NCI-H2107 (cell line): ENCODE results near the gene FXYD1.
"Not testable (repeated sequence)": the region's sequence is repeated elsewhere in the genome, so short reads cannot be mapped to it uniquely, and the experiment has no call there.

Experiments used
- DNase-seq: peaks from one replicate; lab custom pipeline; 2025; lab: John Stamatoyannopoulos, UW

The FXYD1 gene

DNA sequence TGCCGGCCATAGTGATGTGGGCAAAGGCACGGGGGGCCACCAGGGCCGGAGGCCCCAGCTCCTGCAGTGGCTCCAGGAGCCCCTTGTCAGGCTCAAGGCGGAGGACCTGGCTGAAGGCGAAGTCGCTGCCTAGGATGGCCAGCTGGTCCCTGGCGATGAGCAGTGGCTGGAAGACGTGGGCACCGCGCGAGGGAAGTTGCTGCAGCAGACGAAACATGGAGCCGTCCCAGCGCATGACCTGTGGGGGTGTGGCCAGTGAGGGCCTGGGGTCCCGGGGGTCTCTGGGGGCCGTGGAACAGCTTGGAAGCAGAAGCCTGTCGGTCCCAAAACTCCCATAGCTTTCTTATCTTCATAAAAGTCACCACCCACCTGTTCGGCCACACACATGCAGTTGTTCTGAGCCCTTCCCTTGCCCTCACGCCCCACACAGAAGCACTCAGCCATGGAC is 13.3 kb upstream of the FXYD1 start:
- no peak for DNase-seq

- no peak for DNase-seq
These were observed 12.6 kb upstream of the FXYD1 start for GRCh38 chr19:35125749-35126623.

- no peak for DNase-seq
These were observed 12.0 kb upstream of the FXYD1 start for GRCh38 chr19:35126624-35126959.

GRCh38 chr19:35127871-35128270 is 10.8 kb upstream of the FXYD1 start:
- no peak for DNase-seq

- no peak for DNase-seq
These were observed 10.1 kb upstream of the FXYD1 start for GRCh38 chr19:35128398-35129057.

GRCh38 chr19:35129724-35130274 is 8.8 kb upstream of the FXYD1 start:
- DNase-seq, result not testable (repeated sequence)

DNA sequence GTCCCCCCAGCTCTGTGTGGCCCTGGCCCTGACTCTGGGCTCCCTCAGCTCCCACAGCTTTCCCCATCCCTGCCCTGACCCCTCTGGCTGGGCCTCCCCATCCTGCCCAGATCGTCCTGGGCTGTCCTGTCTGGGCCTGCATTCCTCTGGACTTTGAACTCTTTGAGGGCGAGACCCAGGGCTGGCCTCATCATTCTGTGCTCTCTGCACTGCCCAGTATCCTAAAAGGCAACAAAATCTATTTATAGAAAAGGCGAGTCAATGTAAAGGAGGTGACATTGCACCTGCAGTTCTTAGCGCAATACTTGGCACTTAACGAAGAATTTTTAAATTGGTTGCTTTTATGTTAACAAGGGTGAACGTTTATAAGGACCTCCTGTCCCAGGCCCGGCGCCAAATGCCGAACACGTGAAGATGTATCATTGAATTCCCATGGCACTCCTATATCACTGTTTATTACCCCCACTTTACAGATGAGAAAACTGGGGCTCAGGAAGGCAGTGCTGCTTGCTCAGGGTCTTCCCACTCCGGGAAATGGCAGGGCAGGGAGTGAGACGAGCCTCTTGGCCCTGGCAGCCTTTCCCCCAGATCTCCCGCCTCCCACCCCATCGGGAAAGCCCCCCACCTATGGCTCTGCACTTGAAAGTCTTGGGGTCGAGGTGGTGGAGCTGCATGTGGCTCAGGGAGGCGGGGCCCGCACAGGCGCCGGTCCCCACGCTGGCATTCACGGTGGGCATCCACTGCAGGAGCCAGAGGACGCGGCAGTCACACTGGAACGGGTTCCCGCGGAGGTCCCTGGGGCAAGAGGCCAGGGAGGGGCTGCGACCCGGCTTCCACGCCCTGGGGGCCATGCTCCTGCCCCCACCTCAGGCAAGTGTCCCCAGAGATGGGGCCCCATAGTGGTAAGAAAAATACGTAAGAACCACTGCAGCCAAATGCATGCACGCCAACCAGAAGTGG is 7.6 kb upstream of the FXYD1 start:
- no peak for DNase-seq

GRCh38 chr19:35132254-35132653 is 6.4 kb upstream of the FXYD1 start:
- DNase-seq, result no peak

DNA sequence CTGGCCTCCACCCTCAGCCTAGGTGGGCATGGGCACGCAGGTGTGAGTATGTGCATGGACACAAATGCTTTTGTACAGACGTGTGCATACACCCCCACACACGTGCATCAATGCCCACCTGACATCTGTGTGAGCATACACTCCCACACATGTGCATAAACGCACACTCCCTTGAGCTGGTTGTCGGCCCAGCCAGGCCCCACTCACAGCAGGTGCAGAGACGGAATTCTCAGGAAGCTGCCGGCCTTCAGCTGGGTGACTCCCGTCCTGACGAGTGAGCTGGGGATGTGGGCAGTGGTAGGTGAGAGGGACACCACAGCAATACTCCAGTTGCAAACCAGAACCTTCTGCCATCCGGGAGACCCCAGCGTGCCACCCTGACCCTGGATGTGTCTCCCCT is 4.8 kb upstream of the FXYD1 start:
- DNase-seq, result no peak

GRCh38 chr19:35134601-35135242 is 3.9 kb upstream of the FXYD1 start, which contains the start of gene LGI4:
LGI4 (minus strand) TSS chr19:35135059; CDS start chr19:35134680, 379 bp downstream.
- no peak for DNase-seq

GRCh38 chr19:35135389-35135909 is 3.2 kb upstream of the FXYD1 start:
- DNase-seq, result no peak

GRCh38 chr19:35136231-35136630 is 2.4 kb upstream of the FXYD1 start:
- no peak for DNase-seq

DNA sequence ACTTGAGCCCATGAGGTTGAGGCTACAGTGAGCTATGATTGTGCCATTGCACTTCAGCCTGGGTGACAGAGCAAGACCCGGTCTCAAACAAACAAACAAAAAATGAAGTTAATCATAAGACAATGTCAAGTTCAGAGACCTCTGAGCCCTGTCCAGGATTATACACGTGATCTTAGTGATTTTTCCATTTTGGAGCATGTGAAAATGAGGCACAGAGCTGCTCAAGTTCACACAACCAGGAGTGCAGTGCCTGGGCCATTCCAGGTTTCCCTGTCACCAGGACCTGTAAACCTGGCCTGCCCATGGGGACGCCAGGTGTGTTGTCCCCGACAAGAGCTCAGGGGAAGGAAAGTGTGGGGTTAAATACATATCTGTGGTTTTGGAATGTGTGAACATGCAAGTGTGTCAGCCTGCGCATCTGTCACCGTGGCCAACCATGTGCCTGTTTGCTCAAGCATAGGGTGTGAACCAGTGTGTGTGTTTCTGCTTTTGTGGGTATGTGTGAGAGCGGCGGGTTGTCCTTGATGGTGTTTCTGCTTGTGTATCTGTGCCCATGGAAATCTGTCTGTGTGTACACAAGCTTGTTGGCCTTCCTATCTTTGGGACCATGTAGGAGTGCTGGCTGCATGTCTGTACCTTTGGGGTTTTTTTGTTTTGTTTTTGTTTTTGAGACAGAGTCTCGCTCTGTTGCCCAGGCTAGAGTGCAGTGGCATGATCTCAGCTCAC is 1.5 kb upstream of the FXYD1 start:
- DNase-seq, result no peak

GRCh38 chr19:35140207-35140961 is 1.8 kb downstream of the FXYD1 start:
- no peak for DNase-seq

GRCh38 chr19:35140962-35141836 is 2.6 kb downstream of the FXYD1 start:
- DNase-seq, result no peak

- DNase-seq, result no peak
These were observed 3.4 kb downstream of the FXYD1 start for GRCh38 chr19:35141837-35142605.

GRCh38 chr19:35142606-35143230 is 4.1 kb downstream of the FXYD1 start:
- no peak for DNase-seq
